K562 (cell line): ENCODE results near the gene RNF207. TPM values are rescaled to one million over a fixed set of nuclear protein-coding genes. Genes with fewer than 3 reads are reported as not detected.
A peak's percentile ranks its signal among the peaks of the same experiment; 100 is the strongest.

Source experiments
- CC2D1A ChIP-seq: fragments of 450-650 bp; IDR thresholded peaks from 2 replicates; pipeline ENCODE4 v1.6.1; 2017; ENCODE audit warnings: mild to moderate bottlenecking
- CREB1 ChIP-seq, 2 experiments: sonication (generic) in 1 of 2; formaldehyde crosslinking in 1 of 2; IDR thresholded peaks; 2 replicates each; pipeline versions ENCODE4 v1.6.1 to v1.8.0; 2012 to 2022; ENCODE audit warnings: inconsistent platforms in 1 of 2, mild to moderate bottlenecking in 1 of 2, missing genetic modification reagents in 1 of 2, moderate library complexity in 1 of 2
- E2F5 ChIP-seq: sonication (generic); formaldehyde crosslinking; IDR thresholded peaks from 2 replicates; pipeline ENCODE4 v1.8.0; 2022; ENCODE audit warnings: mild to moderate bottlenecking, missing genetic modification reagents
- ESRRA ChIP-seq: fragments of 450-650 bp; IDR thresholded peaks from 2 replicates; pipeline ENCODE4 v1.6.1; 2014; ENCODE audit warnings: low read depth, mild to moderate bottlenecking, moderate library complexity, borderline replicate concordance
- HCFC1 ChIP-seq: IDR thresholded peaks from 2 replicates; pipeline ENCODE4 v1.6.1; 2012; ENCODE audit warnings: low read depth, low read length, improper control_type of control experiment
- HNRNPLL ChIP-seq: fragments of 200-400 bp; formaldehyde crosslinking; IDR thresholded peaks from 2 replicates; pipeline ENCODE4 v1.6.1; 2017; ENCODE audit warnings: low read length, low read depth, mild to moderate bottlenecking; ENCODE audit not compliant: poor library complexity, severe bottlenecking
- KAT2B ChIP-seq: IDR thresholded peaks from one replicate; pipeline ENCODE4 v1.6.1; 2012; ENCODE audit warnings: low read depth, mild to moderate bottlenecking, control low read depth, inconsistent platforms, low read length, moderate library complexity
- MAX ChIP-seq: sonication (generic); formaldehyde crosslinking; IDR thresholded peaks from 2 replicates; pipeline ENCODE4 v1.9.0; 2022; ENCODE audit warnings: mild to moderate bottlenecking, missing genetic modification reagents
- MYBL2 ChIP-seq, 2 experiments: fragments of 450-650 bp in 1 of 2; sonication (generic) in 1 of 2; formaldehyde crosslinking in 1 of 2; IDR thresholded peaks; 2 replicates each; pipeline versions ENCODE4 v1.6.1 to v1.8.1; 2017 to 2022; ENCODE audit warnings: borderline replicate concordance in 1 of 2, inconsistent platforms in 1 of 2, low read depth in 1 of 2, mild to moderate bottlenecking in 1 of 2, missing genetic modification reagents in 1 of 2, moderate library complexity in 1 of 2
- MYC ChIP-seq, 2 experiments: fragments of 250-450 bp in 1 of 2; sonication (Bioruptor Pico) in 1 of 2; IDR thresholded peaks; 2 replicates each; pipeline versions ENCODE4 v1.5.1 to v1.6.1; 2012 to 2021; ENCODE audit warnings: low read depth in 2 of 2, borderline replicate concordance in 1 of 2, improper control_type of control experiment in 1 of 2, low read length in 1 of 2, mild to moderate bottlenecking in 1 of 2, moderate library complexity in 1 of 2
- NCOA1 ChIP-seq: fragments of 450-650 bp; IDR thresholded peaks from 2 replicates; pipeline ENCODE4 v1.6.1; 2016; ENCODE audit warnings: low read depth
- SIN3A ChIP-seq, 2 experiments: fragments of 150-350 bp in 1 of 2; IDR thresholded peaks; 2 replicates each; pipeline ENCODE4 v1.6.1; 2011 to 2016; ENCODE audit warnings: borderline replicate concordance in 2 of 2, low read depth in 2 of 2, low read length in 2 of 2, mild to moderate bottlenecking in 2 of 2, moderate library complexity in 2 of 2; ENCODE audit not compliant: control insufficient read depth in 1 of 2
- SMAD4 ChIP-seq: fragments of 250-450 bp; sonication (Bioruptor Pico); conservative IDR thresholded peaks from 2 replicates; pipeline ENCODE4 v1.8.0; 2021; ENCODE audit warnings: inconsistent platforms, mild to moderate bottlenecking, moderate library complexity
- TAF1 ChIP-seq: IDR thresholded peaks from 2 replicates; pipeline ENCODE4 v1.6.1; 2011; ENCODE audit warnings: mild to moderate bottlenecking, low read length, moderate library complexity; ENCODE audit not compliant: insufficient read depth, control insufficient read depth, severe bottlenecking; ENCODE audit errors: extremely low read depth
- USF1 ChIP-seq: sonication (generic); formaldehyde crosslinking; IDR thresholded peaks from 2 replicates; pipeline ENCODE4 v1.9.0; 2022; ENCODE audit warnings: mild to moderate bottlenecking, missing genetic modification reagents
- ZBTB17 ChIP-seq: fragments of 450-650 bp; formaldehyde crosslinking; IDR thresholded peaks from 2 replicates; pipeline ENCODE4 v1.4.0; 2020; ENCODE audit warnings: mild to moderate bottlenecking
- ZBTB7A ChIP-seq: IDR thresholded peaks from 2 replicates; pipeline ENCODE4 v1.6.1; 2011; ENCODE audit warnings: low read depth, mild to moderate bottlenecking, low read length, moderate library complexity, borderline replicate concordance; ENCODE audit not compliant: control insufficient read depth
- polyA plus RNA-seq, 8 experiments: library from polyadenylated mRNA; depleted of rRNA in 4 of 8; stranded (reverse) in 5 of 8; unstranded in 3 of 8; fragments of >200 nt; fragmentation: Nextera tagmentation in 2 of 8; fragmentation: Illumina TruSeq in 1 of 8; extraction: Ambion mirVana in 2 of 8; extraction: Trizol in 1 of 8; gene quantifications; 2 replicates each; pipeline versions ENCODE4 v1.2.1 to v1.2.3, GENCODE V29; 2011 to 2014; ENCODE audit warnings: inconsistent platforms in 1 of 8, missing spikeins in 1 of 8
- total RNA-seq, 7 experiments: library from RNA; depleted of rRNA in 6 of 7; stranded (reverse); fragments of >200 nt in 6 of 7; fragmentation: Illumina TruSeq in 2 of 7; extraction: Trizol in 2 of 7; gene quantifications; 2 replicates each; pipeline versions ENCODE4 v1.2.1 to v1.2.3, GENCODE V29; 2011 to 2021; ENCODE audit warnings: low replicate concordance in 1 of 7

RNF207 gene
- total and polyA plus RNA-seq, 9 of the 15 experiments (the other 6 are each of a cell fraction or from before 2014, with no cell fraction given) = 2.7 to 30.6 (median 12.9) TPM

GRCh38 chr1:6208723-6209660, 3.1 kb downstream of the RNF207 start (continued):
- TF ChIP-seq TAF1 (peak; percentile 55), CREB1 (IDR thresholded peaks at IDR 0.05) (peak; percentile 59; the same call in 1 of the 2 replicates), CREB1 (CRISPR knock-in tag; IDR thresholded peaks at IDR 0.05) (peak; percentile 69), USF1 (CRISPR knock-in tag) (peak; percentile 78), SMAD4 (peak; percentile 51), KAT2B (no peak), HNRNPLL (peak; percentile 40), HCFC1 (0 out of 2 replicates have a peak, but pooled peaks have one; percentile 24), E2F5 (CRISPR knock-in tag) (peak; percentile 88; the same call in 1 of the 2 replicates), MYC (IDR thresholded peaks at IDR 0.05; ENCODE audit: low read depth, low read length) (peak; percentile 93), MYC (CRISPR knock-in tag; IDR thresholded peaks at IDR 0.05; ENCODE audit: borderline replicate concordance, low read depth) (no peak), NCOA1 (no peak), MAX (CRISPR knock-in tag) (peak; percentile 93), ZBTB17 (0 out of 2 replicates have a peak, but pooled peaks have one; percentile 17), SIN3A (IDR thresholded peaks at IDR 0.05; ENCODE audit: borderline replicate concordance in 2 of 2, control insufficient read depth in 1 of 2, low read depth in 2 of 2, low read length in 2 of 2) (peak in 1 of 2 experiments; percentile 70; a peak in 1 of 4 replicates), MYBL2 (IDR thresholded peaks at IDR 0.05; ENCODE audit: low read depth) (no peak), MYBL2 (CRISPR knock-in tag; IDR thresholded peaks at IDR 0.05; ENCODE audit: borderline replicate concordance) (0 out of 2 replicates have a peak, but pooled peaks have one; percentile 19), ESRRA (peak; percentile 35; the same call in 1 of the 2 replicates), CC2D1A (no peak), ZBTB7A (peak; percentile 41; the same call in 1 of the 2 replicates)
